ENCODE measurements around the gene AGAP1. TPM values are rescaled to one million over a fixed set of nuclear protein-coding genes. Genes with fewer than 3 reads are reported as not detected.
A peak's percentile ranks its signal among the peaks of the same experiment; 100 is the strongest.

The AGAP1 gene
- polyA plus RNA-seq, 1 experiment: 12.4 TPM

DNA sequence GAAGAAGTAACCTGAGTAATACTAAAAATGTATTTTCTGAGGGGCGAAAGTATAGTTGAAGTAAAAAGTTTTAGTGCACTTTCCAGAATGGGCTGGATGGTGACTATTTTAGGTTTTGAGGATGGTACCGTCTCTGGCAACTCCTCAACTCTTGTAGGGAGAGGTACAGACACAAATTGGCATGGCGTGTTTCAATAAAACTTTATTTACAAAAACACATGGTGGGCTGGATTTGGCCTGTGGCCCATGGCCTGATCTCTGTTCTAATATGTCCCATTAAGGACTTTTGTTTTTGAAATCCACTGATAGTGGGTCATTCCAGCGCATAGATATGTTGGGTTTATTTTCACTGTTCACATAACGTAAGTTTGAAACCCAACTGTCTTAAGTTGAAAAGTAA, 132.8 kb downstream of the AGAP1 start:
- H3K27ac ChIP-seq (ENCODE audit: low read depth, low read length): no peak overlapping the region
- TF ChIP-seq, protein P1, sequence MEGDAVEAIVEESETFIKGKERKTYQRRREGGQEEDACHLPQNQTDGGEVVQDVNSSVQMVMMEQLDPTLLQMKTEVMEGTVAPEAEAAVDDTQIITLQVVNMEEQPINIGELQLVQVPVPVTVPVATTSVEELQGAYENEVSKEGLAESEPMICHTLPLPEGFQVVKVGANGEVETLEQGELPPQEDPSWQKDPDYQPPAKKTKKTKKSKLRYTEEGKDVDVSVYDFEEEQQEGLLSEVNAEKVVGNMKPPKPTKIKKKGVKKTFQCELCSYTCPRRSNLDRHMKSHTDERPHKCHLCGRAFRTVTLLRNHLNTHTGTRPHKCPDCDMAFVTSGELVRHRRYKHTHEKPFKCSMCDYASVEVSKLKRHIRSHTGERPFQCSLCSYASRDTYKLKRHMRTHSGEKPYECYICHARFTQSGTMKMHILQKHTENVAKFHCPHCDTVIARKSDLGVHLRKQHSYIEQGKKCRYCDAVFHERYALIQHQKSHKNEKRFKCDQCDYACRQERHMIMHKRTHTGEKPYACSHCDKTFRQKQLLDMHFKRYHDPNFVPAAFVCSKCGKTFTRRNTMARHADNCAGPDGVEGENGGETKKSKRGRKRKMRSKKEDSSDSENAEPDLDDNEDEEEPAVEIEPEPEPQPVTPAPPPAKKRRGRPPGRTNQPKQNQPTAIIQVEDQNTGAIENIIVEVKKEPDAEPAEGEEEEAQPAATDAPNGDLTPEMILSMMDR (IDR thresholded peaks at IDR 0.05; ENCODE audit: low read depth, low read length): no peak
- H3K27me3 ChIP-seq (ENCODE audit: control insufficient read depth, insufficient read depth, low read length): no peaks in the 10 kb centered on the region
- no peak overlapping the region for H3K4me3 ChIP-seq (ENCODE audit: low read depth, low read length)
- DNase-seq (ENCODE audit: low read depth, low spot score): no peak
- H3K9me3 ChIP-seq (ENCODE audit: control insufficient read depth, insufficient read depth, low read length): no peaks in the 10 kb centered on the region
- CTCF ChIA-PET: no interaction called here
- POLR2A ChIA-PET: no interaction called here

DNA sequence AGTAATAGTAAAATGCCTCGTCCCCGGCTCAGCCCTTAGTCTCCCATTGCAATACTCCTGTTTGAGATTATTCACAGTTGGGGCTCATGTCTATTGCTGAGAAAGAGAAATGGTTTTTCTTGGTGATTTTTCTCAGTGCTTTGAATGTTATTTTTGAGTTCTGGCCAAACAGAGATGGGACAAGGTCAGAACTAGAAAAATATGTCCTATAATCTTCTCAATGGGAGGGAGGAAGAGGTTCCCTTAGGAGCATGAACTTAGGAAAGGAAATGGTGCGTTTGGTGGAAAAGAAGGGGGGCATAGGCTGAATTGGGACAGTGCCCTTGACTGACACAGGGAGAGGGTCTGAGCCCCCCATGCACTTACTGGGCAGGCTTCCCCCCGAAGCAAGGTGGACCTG, 133.8 kb downstream of the AGAP1 start:
- H3K27ac ChIP-seq (ENCODE audit: low read depth, low read length): no peak overlapping the region
- no peak overlapping the region for H3K4me3 ChIP-seq (ENCODE audit: low read depth, low read length)
- H3K27me3 ChIP-seq (ENCODE audit: control insufficient read depth, insufficient read depth, low read length): no peaks in the 10 kb centered on the region
- H3K9me3 ChIP-seq (ENCODE audit: control insufficient read depth, insufficient read depth, low read length): no peaks in the 10 kb centered on the region
- DNase-seq (ENCODE audit: low read depth, low spot score): no peak
- ChIA-PET POLR2A (no interaction called here), CTCF (no interaction called here)
- TF ChIP-seq, protein P1 (IDR thresholded peaks at IDR 0.05; ENCODE audit: low read depth, low read length): no peak

DNA sequence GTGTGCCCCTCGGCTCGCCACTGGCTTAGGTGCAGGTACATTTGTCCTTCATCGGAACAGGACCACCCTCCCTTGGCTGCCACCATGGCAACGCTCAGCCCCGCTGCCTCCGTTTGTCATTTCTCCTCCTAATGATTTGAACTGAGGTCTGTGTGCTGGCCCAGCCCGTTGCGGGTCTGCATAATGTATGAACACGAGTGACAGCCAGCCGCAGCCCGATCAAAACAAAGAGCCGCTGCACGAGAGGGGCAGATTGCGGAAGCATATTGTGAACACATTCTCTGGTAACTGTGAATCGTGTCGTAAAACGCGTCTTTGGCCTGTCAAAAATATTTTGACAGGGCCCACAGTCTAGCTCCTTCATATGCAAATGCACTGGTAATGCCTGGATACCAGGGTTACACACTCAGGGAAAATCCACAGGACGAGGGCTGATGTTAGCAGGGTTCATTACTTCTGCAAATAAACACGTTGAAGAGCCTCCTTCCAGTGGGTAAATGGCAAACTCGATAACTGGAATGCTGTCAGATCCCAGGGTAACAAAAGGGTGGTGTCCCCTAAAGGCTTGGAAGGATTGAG, 137.0 kb downstream of the AGAP1 start:
- no peaks in the 10 kb centered on the region for H3K27me3 ChIP-seq (ENCODE audit: control insufficient read depth, insufficient read depth, low read length)
- ChIA-PET POLR2A (no interaction called here), CTCF (no interaction called here)
- no peaks in the 10 kb centered on the region for H3K9me3 ChIP-seq (ENCODE audit: control insufficient read depth, insufficient read depth, low read length)
- H3K27ac ChIP-seq (ENCODE audit: low read depth, low read length): no peak overlapping the region
- TF ChIP-seq, protein P1 (IDR thresholded peaks at IDR 0.05; ENCODE audit: low read depth, low read length): no peak
- no peak for DNase-seq (ENCODE audit: low read depth, low spot score)
- H3K4me3 ChIP-seq (ENCODE audit: low read depth, low read length): no peak overlapping the region

DNA sequence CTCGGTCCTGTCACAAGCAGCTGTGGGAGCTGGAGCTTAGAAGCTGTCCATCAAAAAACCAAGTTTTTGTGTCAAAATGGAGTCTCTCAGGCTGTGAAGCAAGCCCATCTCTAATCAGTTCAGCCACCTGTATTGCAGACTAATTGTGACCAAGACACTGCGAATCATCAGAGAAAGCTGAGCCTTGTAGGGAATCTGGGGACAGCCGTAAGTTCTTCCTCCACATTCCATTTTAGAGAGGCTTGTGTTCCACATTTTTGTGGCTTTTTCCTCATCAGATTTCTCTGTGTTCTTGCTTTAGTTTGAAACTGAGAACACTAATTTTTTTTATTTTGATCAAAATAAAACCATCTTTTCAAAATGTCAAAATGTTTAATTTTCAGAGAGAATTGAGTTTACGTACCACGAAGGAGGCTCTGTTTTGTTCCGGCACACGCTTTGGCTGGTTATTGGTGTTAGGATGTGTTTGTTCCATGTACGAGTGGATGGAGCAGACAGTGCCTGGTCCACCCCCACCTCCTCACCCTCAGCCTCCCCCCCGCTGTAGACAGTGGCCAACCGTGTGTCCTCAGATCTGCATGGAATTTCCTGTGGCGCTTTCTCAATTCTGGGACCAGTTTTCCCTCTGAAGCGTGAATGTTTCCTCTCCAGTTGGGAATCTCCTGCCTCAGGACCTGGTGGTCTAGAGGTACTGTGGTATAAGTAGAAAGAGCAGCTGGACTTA, 140.8 kb downstream of the AGAP1 start:
- ChIA-PET POLR2A (no interaction called here), CTCF (no interaction called here)
- no peak overlapping the region for H3K4me3 ChIP-seq (ENCODE audit: low read depth, low read length)
- H3K27ac ChIP-seq (ENCODE audit: low read depth, low read length): peak overlapping the region; percentile 39
- no peak for DNase-seq (ENCODE audit: low read depth, low spot score)
- no peaks in the 10 kb centered on the region for H3K9me3 ChIP-seq (ENCODE audit: control insufficient read depth, insufficient read depth, low read length)
- H3K27me3 ChIP-seq (ENCODE audit: control insufficient read depth, insufficient read depth, low read length): no peaks in the 10 kb centered on the region
- TF ChIP-seq, protein P1 (IDR thresholded peaks at IDR 0.05; ENCODE audit: low read depth, low read length): no peak

DNA sequence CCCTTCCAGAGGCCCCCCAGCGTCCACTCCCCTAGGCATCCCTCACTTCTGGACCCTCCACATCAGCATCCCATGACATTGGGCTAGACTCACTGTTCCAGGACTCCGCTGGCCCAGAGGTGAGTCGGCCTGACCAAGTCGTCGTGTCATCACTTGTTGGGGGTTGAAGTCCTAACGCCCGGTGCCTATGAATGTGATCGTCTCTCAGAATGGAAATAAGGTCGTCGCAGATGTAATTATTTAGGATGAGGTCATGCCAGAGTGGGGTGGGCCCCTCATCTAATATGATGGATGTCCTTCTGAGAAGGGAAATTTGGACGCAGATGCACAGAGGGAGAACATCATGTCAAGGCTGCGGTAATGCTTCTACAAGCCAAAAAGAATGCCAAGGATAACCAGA, 142.7 kb downstream of the AGAP1 start:
- Histone ChIP-seq H3K9me3 (ENCODE audit: control insufficient read depth, insufficient read depth, low read length) (no peaks in the 10 kb centered on the region), H3K27me3 (ENCODE audit: control insufficient read depth, insufficient read depth, low read length) (no peaks in the 10 kb centered on the region), H3K4me3 (ENCODE audit: low read depth, low read length) (no peak overlapping the region), H3K27ac (ENCODE audit: low read depth, low read length) (no peak overlapping the region)
- ChIA-PET POLR2A (no interaction called here), CTCF (no interaction called here)
- DNase-seq (ENCODE audit: low read depth, low spot score): no peak
- TF ChIP-seq, protein P1 (IDR thresholded peaks at IDR 0.05; ENCODE audit: low read depth, low read length): no peak

Measured in AG04450 (cell line).